Mesothelial cell of epicardium (in vitro differentiated cells): ENCODE measurements around the gene SLC45A2. TPM values are rescaled to one million over a fixed set of nuclear protein-coding genes. Genes with fewer than 3 reads are reported as not detected.

ENCODE experiments used
- DNase-seq, 2 experiments: peaks; one replicate each; pipeline ENCODE4 v3.0.0; 2021; ENCODE audit warnings: low spot score in 2 of 2; ENCODE audit not compliant: unreplicated experiment in 2 of 2
- H3K27ac Mint-ChIP-seq: 2 replicates; pipeline ENCODE4 v1.8.0; 2021; ENCODE audit warnings: mixed read lengths
- H3K27me3 Mint-ChIP-seq: 2 replicates; pipeline ENCODE4 v1.8.0; 2021; ENCODE audit warnings: low read depth, mixed read lengths
- H3K36me3 Mint-ChIP-seq: 2 replicates; pipeline ENCODE4 v1.8.0; 2021; ENCODE audit warnings: mixed read lengths
- H3K4me1 Mint-ChIP-seq: 2 replicates; pipeline ENCODE4 v1.8.0; 2021; ENCODE audit warnings: mixed read lengths
- H3K4me3 Mint-ChIP-seq: 2 replicates; pipeline ENCODE4 v1.8.0; 2021; ENCODE audit warnings: mild to moderate bottlenecking, moderate library complexity, mixed read lengths
- H3K9me3 Mint-ChIP-seq: 2 replicates; pipeline ENCODE4 v1.8.0; 2021; ENCODE audit warnings: mixed read lengths
- total RNA-seq: library from RNA; stranded (reverse); gene quantifications from 3 replicates; pipeline ENCODE4 v1.2.1, GENCODE V29; 2021
- TF ChIP-seq, protein P1 (sequence below): fragments of 200-600 bp; sonication (generic); IDR thresholded peaks from one replicate; pipeline ENCODE4 v1.5.0; 2021; ENCODE audit warnings: antibody characterized with exemption; ENCODE audit not compliant: unreplicated experiment

Gene SLC45A2
- total RNA-seq, 1 donor from 2014 or later: 0.63 TPM

GRCh38 chr5:33978306-33978705 is 6.2 kb downstream of the SLC45A2 start:
- Mint-ChIP-seq H3K27me3 (peaks cover 9% of the 10 kb centered on the region), H3K4me3 (no peak overlapping the region), H3K9me3 (no peaks in the 10 kb centered on the region), H3K4me1 (peaks cover 5% of the 10 kb centered on the region), H3K36me3 (no peaks in the 10 kb centered on the region), H3K27ac (no peak overlapping the region)
- DNase-seq: no peak
- TF ChIP-seq, protein P1, sequence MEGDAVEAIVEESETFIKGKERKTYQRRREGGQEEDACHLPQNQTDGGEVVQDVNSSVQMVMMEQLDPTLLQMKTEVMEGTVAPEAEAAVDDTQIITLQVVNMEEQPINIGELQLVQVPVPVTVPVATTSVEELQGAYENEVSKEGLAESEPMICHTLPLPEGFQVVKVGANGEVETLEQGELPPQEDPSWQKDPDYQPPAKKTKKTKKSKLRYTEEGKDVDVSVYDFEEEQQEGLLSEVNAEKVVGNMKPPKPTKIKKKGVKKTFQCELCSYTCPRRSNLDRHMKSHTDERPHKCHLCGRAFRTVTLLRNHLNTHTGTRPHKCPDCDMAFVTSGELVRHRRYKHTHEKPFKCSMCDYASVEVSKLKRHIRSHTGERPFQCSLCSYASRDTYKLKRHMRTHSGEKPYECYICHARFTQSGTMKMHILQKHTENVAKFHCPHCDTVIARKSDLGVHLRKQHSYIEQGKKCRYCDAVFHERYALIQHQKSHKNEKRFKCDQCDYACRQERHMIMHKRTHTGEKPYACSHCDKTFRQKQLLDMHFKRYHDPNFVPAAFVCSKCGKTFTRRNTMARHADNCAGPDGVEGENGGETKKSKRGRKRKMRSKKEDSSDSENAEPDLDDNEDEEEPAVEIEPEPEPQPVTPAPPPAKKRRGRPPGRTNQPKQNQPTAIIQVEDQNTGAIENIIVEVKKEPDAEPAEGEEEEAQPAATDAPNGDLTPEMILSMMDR: no peak

DNA sequence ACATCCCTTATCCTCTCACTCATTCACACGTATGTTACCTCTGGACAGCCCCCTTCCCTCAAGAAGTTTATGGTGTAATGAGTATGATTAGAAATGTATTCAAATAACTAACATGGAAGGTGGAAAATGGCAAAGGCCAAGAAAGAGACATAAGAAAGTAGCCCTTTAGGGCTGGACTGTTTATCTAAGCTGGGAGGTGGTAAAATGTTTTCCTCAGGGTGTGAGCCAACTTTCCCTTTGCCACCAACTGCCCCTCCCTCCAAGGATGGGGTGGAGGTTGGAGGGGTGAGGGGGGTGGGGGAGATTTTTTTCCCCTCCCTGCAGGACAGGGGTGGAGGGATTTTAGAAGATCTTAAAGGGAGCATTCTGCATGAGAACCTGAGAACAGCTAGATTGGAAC is 8.2 kb downstream of the SLC45A2 start:
- H3K4me1 Mint-ChIP-seq: peaks cover 5% of the 10 kb centered on the region

GRCh38 chr5:33975852-33976251 is 8.6 kb downstream of the SLC45A2 start:
- no peaks in the 10 kb centered on the region for H3K9me3 Mint-ChIP-seq
- TF ChIP-seq, protein P1: no peak
- peaks cover 9% of the 10 kb centered on the region for H3K27me3 Mint-ChIP-seq
- DNase-seq: no peak
- H3K36me3 Mint-ChIP-seq: no peaks in the 10 kb centered on the region
- H3K4me1 Mint-ChIP-seq: peaks cover 5% of the 10 kb centered on the region
- no peak overlapping the region for H3K27ac Mint-ChIP-seq
- H3K4me3 Mint-ChIP-seq: no peak overlapping the region

More for the DNA sequence above, 8.2 kb downstream of the SLC45A2 start:
- Mint-ChIP-seq H3K4me3 (no peak overlapping the region), H3K36me3 (no peaks in the 10 kb centered on the region), H3K27me3 (peaks cover 9% of the 10 kb centered on the region), H3K9me3 (no peaks in the 10 kb centered on the region), H3K27ac (no peak overlapping the region)
- no peak for DNase-seq
- TF ChIP-seq, protein P1: no peak

DNA sequence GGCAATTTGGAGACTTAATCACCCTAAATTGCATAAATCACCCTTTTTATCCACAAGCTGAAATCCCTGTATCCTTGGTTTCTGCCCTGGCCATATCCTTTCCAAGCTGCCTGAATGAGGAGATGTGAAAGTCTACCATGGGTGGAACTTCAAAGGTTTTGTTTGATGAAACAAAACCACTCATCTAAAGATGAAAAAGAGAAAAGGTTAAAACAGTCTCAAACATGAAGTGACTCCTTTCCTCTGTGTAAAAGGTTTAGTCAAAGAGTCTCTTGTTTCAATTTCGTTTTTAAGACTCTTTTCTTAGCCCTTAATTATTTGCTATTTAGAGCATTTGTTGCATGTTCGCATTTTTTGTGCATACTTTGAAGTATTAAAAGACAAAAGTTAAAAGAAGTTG is 11.2 kb downstream of the SLC45A2 start:
- DNase-seq: no peak
- H3K9me3 Mint-ChIP-seq: no peaks in the 10 kb centered on the region
- H3K4me1 Mint-ChIP-seq: peaks cover 6% of the 10 kb centered on the region
- no peaks in the 10 kb centered on the region for H3K36me3 Mint-ChIP-seq
- no peak overlapping the region for H3K4me3 Mint-ChIP-seq
- no peak overlapping the region for H3K27ac Mint-ChIP-seq
- peaks cover 9% of the 10 kb centered on the region for H3K27me3 Mint-ChIP-seq
- TF ChIP-seq, protein P1: no peak

DNA sequence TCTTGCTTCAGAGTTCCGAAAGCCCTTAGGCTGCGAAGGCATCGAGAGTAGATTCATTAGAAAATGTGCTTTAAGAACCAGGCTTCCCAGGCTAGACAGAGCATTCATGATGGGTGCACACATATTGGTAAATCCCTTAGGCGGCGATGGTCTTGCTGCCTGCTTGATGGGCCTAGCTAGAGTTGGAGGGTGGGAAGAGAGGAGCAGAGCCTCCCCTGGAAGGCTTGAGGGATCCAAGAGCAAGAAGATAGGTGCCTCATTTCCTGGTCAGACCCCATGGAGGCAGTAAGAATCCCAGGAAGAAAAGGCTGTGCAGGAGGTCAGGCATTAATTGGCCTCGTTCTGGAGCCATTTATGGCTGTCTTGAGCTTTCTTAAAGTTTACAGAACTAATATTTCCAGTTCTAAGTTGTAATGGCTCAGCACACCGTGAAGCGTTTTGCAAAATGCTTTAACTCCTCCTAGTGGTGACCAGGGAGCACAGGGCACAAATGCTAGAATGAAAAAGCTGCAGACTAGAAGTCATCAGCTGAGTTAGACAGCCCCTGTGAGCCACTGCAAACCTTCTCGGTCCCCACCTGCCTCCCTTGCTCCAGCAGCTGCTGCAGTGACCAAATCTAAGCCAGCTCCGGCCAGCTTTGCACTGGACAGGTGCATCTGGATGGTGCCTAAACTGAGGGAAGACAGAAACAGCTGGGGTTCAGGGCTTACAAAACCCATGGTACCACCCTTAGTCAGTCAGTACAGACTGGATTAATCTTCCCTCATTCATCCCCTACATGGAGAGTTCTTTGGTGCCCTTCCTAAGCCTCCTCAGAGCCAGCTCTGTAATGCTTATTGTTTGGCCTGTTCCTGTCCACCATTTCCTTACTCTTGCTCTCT is 14.7 kb downstream of the SLC45A2 start:
- no peak for DNase-seq
- TF ChIP-seq, protein P1: peak; percentile 43
- no peaks in the 10 kb centered on the region for H3K9me3 Mint-ChIP-seq

More for the DNA sequence above, 14.7 kb downstream of the SLC45A2 start:
- Mint-ChIP-seq H3K27ac (no peak overlapping the region), H3K27me3 (peaks cover 4% of the 10 kb centered on the region), H3K36me3 (no peaks in the 10 kb centered on the region), H3K4me1 (peaks cover 7% of the 10 kb centered on the region), H3K4me3 (no peak overlapping the region)
